Adrenal gland (tissue), 5 donors: Measurements from ENCODE around the gene BLCAP.

Experiments used
- CTCF ChIP-seq, 6 experiments: fragments of 450-650 bp in 4 of 6; fragments of 200-600 bp in 2 of 6; sonication (generic) in 1 of 6; IDR thresholded peaks; 1 replicate in 5 of 6; 2 replicates in 1 of 6; pipeline versions ENCODE4 v1.5.1 to v1.8.0; 2016 to 2021; ENCODE audit warnings: antibody characterized with exemption in 6 of 6, mild to moderate bottlenecking in 2 of 6, moderate library complexity in 1 of 6
- POLR2A ChIP-seq, 2 donors: fragments of 450-650 bp; IDR thresholded peaks; one replicate each; pipeline ENCODE4 v1.6.1; 2017; ENCODE audit warnings: antibody characterized with exemption in 2 of 2, mild to moderate bottlenecking in 2 of 2, moderate library complexity in 1 of 2
- donor health status: DM: no; HTN: no; CAD: no.

GRCh38 chr20:37533154-37533715, 5.6 kb upstream of the BLCAP start:
- no peak for TF ChIP-seq CTCF (IDR thresholded peaks at IDR 0.05)
- no peak for TF ChIP-seq POLR2A (IDR thresholded peaks at IDR 0.05)
